Neural cell (in vitro differentiated cells): Measurements from ENCODE around the gene RANBP10. TPM values are rescaled to one million over a fixed set of nuclear protein-coding genes. Genes with fewer than 3 reads are reported as not detected.

Experiments used
- H2AFZ ChIP-seq: fragments of 200-600, 300-800 bp; sonication (generic), shearing (Covaris generic); 2 replicates; pipeline ENCODE4 v1.6.0; 2014; ENCODE audit warnings: low read depth, mild to moderate bottlenecking, antibody characterized with exemption, low read length, moderate library complexity
- H3F3A ChIP-seq: fragments of 200-600 bp; shearing (Covaris generic); 2 replicates; pipeline ENCODE4 v1.6.1; 2016; ENCODE audit warnings: mild to moderate bottlenecking, moderate library complexity, mixed read lengths, antibody characterized with exemption, low read length; ENCODE audit not compliant: insufficient read depth, poor library complexity, severe bottlenecking
- H3K27ac ChIP-seq: fragments of 200-600, 300-800 bp; sonication (generic), shearing (Covaris generic); 2 replicates; pipeline ENCODE4 v1.5.1; 2014; ENCODE audit warnings: mild to moderate bottlenecking, low read length, moderate library complexity
- H3K27me3 ChIP-seq: fragments of 300-800, 200-600 bp; sonication (generic), shearing (Covaris generic); 2 replicates; pipeline ENCODE4 v1.6.0; 2014; ENCODE audit warnings: mild to moderate bottlenecking, low read depth, low read length, moderate library complexity; ENCODE audit not compliant: insufficient read depth
- H3K36me3 ChIP-seq: fragments of 300-800, 200-600 bp; sonication (generic), shearing (Covaris generic); 2 replicates; pipeline ENCODE4 v1.5.1; 2014; ENCODE audit warnings: mild to moderate bottlenecking, antibody characterized with exemption, low read length, moderate library complexity; ENCODE audit not compliant: insufficient read depth
- H3K4me2 ChIP-seq: fragments of 300-800, 200-600 bp; sonication (generic), shearing (Covaris generic); 2 replicates; pipeline ENCODE4 v1.6.0; 2014; ENCODE audit warnings: mild to moderate bottlenecking, low read length
- H3K4me3 ChIP-seq: fragments of 300-800, 200-600 bp; sonication (generic), shearing (Covaris generic); 2 replicates; pipeline ENCODE4 v1.5.1; 2014; ENCODE audit warnings: mild to moderate bottlenecking, low read length, moderate library complexity
- H3K79me2 ChIP-seq: fragments of 200-600 bp; shearing (Covaris generic); replicated peaks from 2 replicates; pipeline ENCODE4 v1.6.0; 2014; ENCODE audit warnings: mild to moderate bottlenecking, low read length, moderate library complexity; ENCODE audit not compliant: insufficient read depth
- H3K9ac ChIP-seq: fragments of 300-800, 200-600 bp; sonication (generic), shearing (Covaris generic); 2 replicates; pipeline ENCODE4 v1.6.1; 2016; ENCODE audit warnings: mild to moderate bottlenecking, low read length, mixed read lengths
- H3K9me2 ChIP-seq: fragments of 200-600 bp; shearing (Covaris generic); 2 replicates; pipeline ENCODE4 v1.6.1; 2016; ENCODE audit warnings: mild to moderate bottlenecking, low read length, mixed read lengths; ENCODE audit not compliant: insufficient read depth
- H3K9me3 ChIP-seq: fragments of 200-600, 300-800 bp; sonication (generic), shearing (Covaris generic); 2 replicates; pipeline ENCODE4 v1.6.1; 2016; ENCODE audit warnings: mild to moderate bottlenecking, mixed run types, low read length, moderate library complexity, mixed read lengths
- H4K20me1 ChIP-seq: fragments of 200-600 bp; shearing (Covaris generic); 2 replicates; pipeline ENCODE4 v1.6.1; 2016; ENCODE audit warnings: mild to moderate bottlenecking, mixed run types; ENCODE audit not compliant: insufficient read depth
- CTCF ChIP-seq: fragments of 450-650 bp; IDR thresholded peaks from 2 replicates; pipeline ENCODE4 v1.5.1; 2014; ENCODE audit warnings: antibody characterized with exemption, mild to moderate bottlenecking, moderate library complexity; ENCODE audit not compliant: poor library complexity, severe bottlenecking
- EP300 ChIP-seq: fragments of 450-650 bp; conservative IDR thresholded peaks from 2 replicates; pipeline ENCODE4 v1.6.1; 2014; ENCODE audit warnings: antibody characterized with exemption, mild to moderate bottlenecking, moderate library complexity; ENCODE audit not compliant: poor library complexity, severe bottlenecking
- EZH2 ChIP-seq: fragments of 200-600, 300-800 bp; shearing (Covaris generic), sonication (generic); IDR thresholded peaks from 2 replicates; pipeline ENCODE4 v1.6.1; 2014; ENCODE audit warnings: antibody characterized with exemption, low read length, borderline replicate concordance, mild to moderate bottlenecking; ENCODE audit not compliant: insufficient read depth, poor library complexity, severe bottlenecking
- MXI1 ChIP-seq: fragments of 450-650 bp; conservative IDR thresholded peaks from 2 replicates; pipeline ENCODE4 v1.6.1; 2014; ENCODE audit warnings: antibody characterized with exemption, mild to moderate bottlenecking; ENCODE audit not compliant: poor library complexity, severe bottlenecking
- POLR2AphosphoS5 ChIP-seq: IDR thresholded peaks from 2 replicates; pipeline ENCODE4 v1.6.1; 2012
- SMC3 ChIP-seq: fragments of 450-650 bp; conservative IDR thresholded peaks from 2 replicates; pipeline ENCODE4 v1.6.1; 2014; ENCODE audit warnings: antibody characterized with exemption, mild to moderate bottlenecking, moderate library complexity; ENCODE audit not compliant: poor library complexity
- TAF1 ChIP-seq: IDR thresholded peaks from 2 replicates; pipeline ENCODE4 v1.6.1; 2012; ENCODE audit warnings: low read depth
- polyA plus RNA-seq: library from polyadenylated mRNA; depleted of rRNA; stranded (reverse); fragments of >200 nt; gene quantifications from 2 replicates; pipeline ENCODE4 v1.2.3, GENCODE V29; 2014
- TF ChIP-seq, protein P1 (sequence below): IDR thresholded peaks from 2 replicates; pipeline ENCODE4 v1.6.1; 2012; ENCODE audit warnings: borderline replicate concordance

The RANBP10 gene
- polyA plus RNA-seq, 1 donor from 2014 or later, result 10.9 TPM

DNA sequence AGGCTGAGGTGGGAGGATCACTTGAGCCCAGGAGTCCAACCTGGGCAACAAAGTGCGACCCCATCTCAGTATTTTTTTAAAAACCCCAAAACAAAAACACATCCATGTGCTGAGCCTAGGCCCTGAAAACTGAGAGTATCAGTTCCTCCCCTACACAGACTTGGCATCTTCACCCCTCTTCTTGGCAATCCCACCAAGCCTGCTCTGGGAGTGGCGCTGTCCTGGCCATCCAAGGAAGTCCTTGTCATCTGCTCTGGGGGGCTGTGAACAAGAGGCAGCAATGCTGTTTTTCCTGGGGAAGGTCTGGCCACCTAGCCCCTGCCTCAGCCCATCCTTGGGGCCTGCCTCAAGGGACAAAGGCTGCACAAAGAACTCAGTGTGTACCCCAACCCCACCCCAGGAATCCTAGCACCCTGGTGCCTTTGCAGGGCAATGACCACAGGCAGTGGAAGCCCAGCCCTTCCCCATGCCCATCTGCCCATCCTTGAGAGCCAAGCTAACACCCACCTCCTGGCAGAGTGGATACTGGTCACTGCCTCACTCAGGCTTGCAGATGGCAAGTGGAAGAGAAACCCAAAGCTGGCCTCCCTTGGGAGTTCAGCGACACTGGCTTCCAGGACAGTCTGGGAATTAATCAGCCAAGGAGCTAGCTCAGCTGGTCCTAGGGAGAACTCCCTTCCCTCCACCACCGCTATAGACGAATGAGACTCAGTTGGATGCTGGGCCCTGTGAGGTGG is 72.5 kb downstream of the RANBP10 start:
- no peak overlapping the region for H3K9ac ChIP-seq
- no peak overlapping the region for H3K4me2 ChIP-seq
- no peak overlapping the region for H3K27ac ChIP-seq
- H3K9me3 ChIP-seq, result no peaks in the 10 kb centered on the region
- no peak overlapping the region for H3K4me3 ChIP-seq
- no peaks in the 10 kb centered on the region for H3F3A ChIP-seq
- no peak overlapping the region for H2AFZ ChIP-seq
- no peak for TF ChIP-seq TAF1
- TF ChIP-seq CTCF, result no peak
- TF ChIP-seq SMC3, result no peak
- no peak for TF ChIP-seq EP300
- no peak for TF ChIP-seq MXI1
- TF ChIP-seq EZH2, result no peak
- TF ChIP-seq, protein P1, sequence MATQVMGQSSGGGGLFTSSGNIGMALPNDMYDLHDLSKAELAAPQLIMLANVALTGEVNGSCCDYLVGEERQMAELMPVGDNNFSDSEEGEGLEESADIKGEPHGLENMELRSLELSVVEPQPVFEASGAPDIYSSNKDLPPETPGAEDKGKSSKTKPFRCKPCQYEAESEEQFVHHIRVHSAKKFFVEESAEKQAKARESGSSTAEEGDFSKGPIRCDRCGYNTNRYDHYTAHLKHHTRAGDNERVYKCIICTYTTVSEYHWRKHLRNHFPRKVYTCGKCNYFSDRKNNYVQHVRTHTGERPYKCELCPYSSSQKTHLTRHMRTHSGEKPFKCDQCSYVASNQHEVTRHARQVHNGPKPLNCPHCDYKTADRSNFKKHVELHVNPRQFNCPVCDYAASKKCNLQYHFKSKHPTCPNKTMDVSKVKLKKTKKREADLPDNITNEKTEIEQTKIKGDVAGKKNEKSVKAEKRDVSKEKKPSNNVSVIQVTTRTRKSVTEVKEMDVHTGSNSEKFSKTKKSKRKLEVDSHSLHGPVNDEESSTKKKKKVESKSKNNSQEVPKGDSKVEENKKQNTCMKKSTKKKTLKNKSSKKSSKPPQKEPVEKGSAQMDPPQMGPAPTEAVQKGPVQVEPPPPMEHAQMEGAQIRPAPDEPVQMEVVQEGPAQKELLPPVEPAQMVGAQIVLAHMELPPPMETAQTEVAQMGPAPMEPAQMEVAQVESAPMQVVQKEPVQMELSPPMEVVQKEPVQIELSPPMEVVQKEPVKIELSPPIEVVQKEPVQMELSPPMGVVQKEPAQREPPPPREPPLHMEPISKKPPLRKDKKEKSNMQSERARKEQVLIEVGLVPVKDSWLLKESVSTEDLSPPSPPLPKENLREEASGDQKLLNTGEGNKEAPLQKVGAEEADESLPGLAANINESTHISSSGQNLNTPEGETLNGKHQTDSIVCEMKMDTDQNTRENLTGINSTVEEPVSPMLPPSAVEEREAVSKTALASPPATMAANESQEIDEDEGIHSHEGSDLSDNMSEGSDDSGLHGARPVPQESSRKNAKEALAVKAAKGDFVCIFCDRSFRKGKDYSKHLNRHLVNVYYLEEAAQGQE, result no peak
- TF ChIP-seq POLR2AphosphoS5, result no peak
- no peaks in the 10 kb centered on the region for H3K79me2 ChIP-seq
- no peaks in the 10 kb centered on the region for H3K9me2 ChIP-seq
- H3K36me3 ChIP-seq, result no peaks in the 10 kb centered on the region
- H4K20me1 ChIP-seq, result no peaks in the 10 kb centered on the region
- no peaks in the 10 kb centered on the region for H3K27me3 ChIP-seq

GRCh38 chr16:67731753-67732095 is 74.6 kb downstream of the RANBP10 start:
- Histone ChIP-seq H3F3A (no peaks in the 10 kb centered on the region), H2AFZ (no peak overlapping the region), H3K9ac (no peak overlapping the region), H4K20me1 (no peaks in the 10 kb centered on the region), H3K9me2 (no peaks in the 10 kb centered on the region), H3K79me2 (no peaks in the 10 kb centered on the region), H3K4me2 (no peak overlapping the region), H3K27ac (no peak overlapping the region), H3K36me3 (no peaks in the 10 kb centered on the region), H3K27me3 (no peaks in the 10 kb centered on the region), H3K9me3 (no peaks in the 10 kb centered on the region), H3K4me3 (no peak overlapping the region)
- TF ChIP-seq SMC3, result no peak
- no peak for TF ChIP-seq TAF1
- no peak for TF ChIP-seq EZH2
